Neuronal stem cell (in vitro differentiated cells): ENCODE results near the gene C16orf89.
A peak's percentile ranks its signal among the peaks of the same experiment; 100 is the strongest.

Experiments
- DNase-seq: peaks from one replicate; pipeline ENCODE4 v3.0.0-alpha.2; 2013; ENCODE audit warnings: low spot score
- H2AFZ ChIP-seq: one replicate; pipeline ENCODE4 v1.6.1; 2013; ENCODE audit warnings: mild to moderate bottlenecking, low read length, inconsistent platforms
- H2AK5ac ChIP-seq: 2 replicates; pipeline ENCODE4 v1.6.1; 2013; ENCODE audit warnings: low read depth, mild to moderate bottlenecking, inconsistent platforms, low read length, moderate library complexity, mixed read lengths
- H2BK120ac ChIP-seq: 2 replicates; pipeline ENCODE4 v1.6.1; 2013; ENCODE audit warnings: low read depth, mild to moderate bottlenecking, inconsistent platforms, low read length, moderate library complexity, mixed read lengths
- H2BK12ac ChIP-seq: one replicate; pipeline ENCODE4 v1.6.1; 2013; ENCODE audit warnings: low read length, inconsistent platforms
- H2BK15ac ChIP-seq: 2 replicates; pipeline ENCODE4 v1.6.1; 2013; ENCODE audit warnings: mild to moderate bottlenecking, low read length, inconsistent platforms, mixed read lengths
- H2BK5ac ChIP-seq: one replicate; pipeline ENCODE4 v1.6.1; 2013; ENCODE audit warnings: inconsistent platforms, mild to moderate bottlenecking, low read length, moderate library complexity
- H3K14ac ChIP-seq: one replicate; pipeline ENCODE4 v1.6.1; 2013; ENCODE audit warnings: low read length, inconsistent platforms
- H3K18ac ChIP-seq: 2 replicates; pipeline ENCODE4 v1.6.1; 2013; ENCODE audit warnings: low read length, inconsistent platforms
- H3K23ac ChIP-seq: 2 replicates; pipeline ENCODE4 v1.6.1; 2013; ENCODE audit warnings: low read depth, mild to moderate bottlenecking, mixed read lengths, low read length, inconsistent platforms; ENCODE audit not compliant: poor library complexity
- H3K27ac ChIP-seq: replicated peaks from 3 replicates; pipeline ENCODE4 v1.5.1; 2013; ENCODE audit warnings: low read length, inconsistent platforms
- H3K27me3 ChIP-seq, 3 experiments: 2 replicates each; pipeline ENCODE4 v1.6.1; 2013; ENCODE audit warnings: low read length in 3 of 3, mild to moderate bottlenecking in 2 of 3, inconsistent platforms in 1 of 3, low read depth in 1 of 3, mixed read lengths in 1 of 3, moderate library complexity in 1 of 3; ENCODE audit not compliant: control insufficient read depth in 3 of 3, insufficient read depth in 3 of 3
- H3K36me3 ChIP-seq, 2 donors: replicated peaks in 1 of 2; 2 replicates each; pipeline ENCODE4 v1.6.1; 2013; ENCODE audit warnings: low read length in 2 of 2; ENCODE audit not compliant: control insufficient read depth in 2 of 2, insufficient read depth in 2 of 2
- H3K4ac ChIP-seq: 2 replicates; pipeline ENCODE4 v1.6.1; 2013; ENCODE audit warnings: inconsistent platforms, mild to moderate bottlenecking, low read length, moderate library complexity
- H3K4me1 ChIP-seq, 2 donors: 1 replicate in 1 of 2; 2 replicates in 1 of 2; pipeline ENCODE4 v1.6.1; 2013; ENCODE audit warnings: low read length in 2 of 2, low read depth in 1 of 2; ENCODE audit not compliant: control insufficient read depth in 2 of 2, insufficient read depth in 1 of 2
- H3K4me2 ChIP-seq: one replicate; pipeline ENCODE4 v1.6.1; 2013; ENCODE audit warnings: mild to moderate bottlenecking, low read length, inconsistent platforms; ENCODE audit not compliant: insufficient read depth, poor library complexity, severe bottlenecking
- H3K4me3 ChIP-seq, 2 donors: 2 replicates each; pipeline ENCODE4 v1.5.1; 2013; ENCODE audit warnings: low read length in 2 of 2, mild to moderate bottlenecking in 2 of 2, inconsistent platforms in 1 of 2, moderate library complexity in 1 of 2
- H3K79me1 ChIP-seq: one replicate; pipeline ENCODE4 v1.6.1; 2013; ENCODE audit warnings: low read depth, mild to moderate bottlenecking, inconsistent platforms, low read length, moderate library complexity
- H3K9ac ChIP-seq: one replicate; pipeline ENCODE4 v1.6.1; 2013; ENCODE audit warnings: mild to moderate bottlenecking, low read depth, low read length, inconsistent platforms; ENCODE audit not compliant: poor library complexity
- H3K9me3 ChIP-seq, 2 donors: replicated peaks in 1 of 2; 2 replicates each; pipeline versions ENCODE3 to v1.6.1; 2013; ENCODE audit warnings: low read length in 2 of 2, mild to moderate bottlenecking in 2 of 2, inconsistent platforms in 1 of 2, low read depth in 1 of 2, mixed read lengths in 1 of 2, moderate library complexity in 1 of 2; ENCODE audit not compliant: control insufficient read depth in 2 of 2, insufficient read depth in 1 of 2
- H4K8ac ChIP-seq: one replicate; pipeline ENCODE4 v1.6.1; 2013; ENCODE audit warnings: low read depth, mild to moderate bottlenecking, inconsistent platforms, low read length, moderate library complexity
- H4K91ac ChIP-seq: one replicate; pipeline ENCODE4 v1.6.1; 2013; ENCODE audit warnings: low read length, low read depth, mild to moderate bottlenecking, inconsistent platforms; ENCODE audit not compliant: poor library complexity
- WGBS, 2 donors: extraction: QIAGEN DNeasy Blood & Tissue Kit; methylation state at CpG; one replicate each; pipeline ENCODE4 v1.1.7; 2013; ENCODE audit warnings: missing lambda C conversion rate in 2 of 2, mixed read lengths in 1 of 2; ENCODE audit not compliant: insufficient read length in 2 of 2, insufficient replicate concordance in 1 of 2; ENCODE audit errors: extremely low coverage in 2 of 2; 5-methylcytosine and 5-hydroxymethylcytosine counted together

C16orf89 gene

DNA sequence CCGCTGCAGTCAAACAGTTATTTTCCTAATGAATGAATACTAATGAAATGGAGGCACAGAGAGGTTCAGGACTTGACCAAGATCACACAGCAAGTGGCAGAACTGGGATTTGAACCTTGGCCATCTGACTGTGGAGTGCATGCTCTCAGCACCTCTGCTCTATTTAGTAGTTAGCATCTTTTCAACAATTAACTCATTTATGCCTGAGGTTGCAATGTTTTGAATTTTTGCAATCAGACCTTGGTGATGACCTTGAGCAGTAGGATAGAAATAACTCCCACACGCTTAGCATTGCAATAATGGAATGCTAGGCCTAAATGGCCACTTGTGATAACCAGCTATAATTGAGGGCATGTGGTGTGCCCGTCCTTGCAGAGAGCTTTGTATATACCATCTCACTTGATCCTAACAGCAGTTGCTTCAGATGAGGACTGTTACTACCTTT lies 63.0 kb downstream of the C16orf89 start:
- no CpG with 5 or more reads among the region's 3 CpGs for WGBS, 2 donors

DNA sequence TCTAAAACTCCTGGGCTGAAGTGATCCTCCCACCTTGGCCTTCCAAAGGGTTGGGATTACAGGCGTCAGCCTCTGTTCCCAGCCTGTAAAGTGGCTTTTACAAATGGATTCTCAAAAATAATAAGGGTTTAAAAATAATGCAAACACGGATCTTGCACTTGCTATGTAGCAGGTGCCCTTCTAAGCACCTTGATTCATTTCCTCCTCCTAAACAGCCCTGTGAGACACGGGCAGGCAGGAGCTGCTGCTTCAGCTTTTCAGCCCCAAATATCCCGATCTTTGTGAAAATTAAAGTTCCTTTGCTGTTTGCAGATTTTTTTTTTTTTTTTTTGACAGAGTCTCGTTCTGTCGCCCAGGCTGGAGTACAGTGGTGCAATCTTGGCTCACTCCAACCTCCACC lies 63.8 kb downstream of the C16orf89 start:
- H3K4me1 ChIP-seq = no peaks in the 10 kb centered on the region
- H3K79me1 ChIP-seq = no peaks in the 10 kb centered on the region
- H2BK12ac ChIP-seq = no peak overlapping the region
- H2BK15ac ChIP-seq = no peak overlapping the region
- no peak overlapping the region for H3K23ac ChIP-seq
- no CpG with 5 or more reads among the region's 6 CpGs for WGBS, 2 donors
- no peaks in the 10 kb centered on the region for H3K36me3 ChIP-seq
- H4K91ac ChIP-seq = no peak overlapping the region
- no peaks in the 10 kb centered on the region for H3K9me3 ChIP-seq
- no peak overlapping the region for H3K9ac ChIP-seq
- no peak overlapping the region for H3K27ac ChIP-seq
- H3K4ac ChIP-seq = no peak overlapping the region
- H2AK5ac ChIP-seq = no peak overlapping the region
- DNase-seq = no peak
- no peak overlapping the region for H2BK5ac ChIP-seq
- peaks cover 0 to 4% (median 0%) of the 10 kb centered on the region in 3 experiments for H3K27me3 ChIP-seq
- H2BK120ac ChIP-seq = no peak overlapping the region
- no peak overlapping the region for H3K4me2 ChIP-seq
- H3K4me3 ChIP-seq = no peak overlapping the region
- no peak overlapping the region for H4K8ac ChIP-seq
- no peak overlapping the region for H3K18ac ChIP-seq
- H2AFZ ChIP-seq = no peak overlapping the region
- no peak overlapping the region for H3K14ac ChIP-seq

More for the DNA sequence above, 63.0 kb downstream of the C16orf89 start:
- H3K9ac ChIP-seq = no peak overlapping the region
- no peak overlapping the region for H4K91ac ChIP-seq
- no peak overlapping the region for H3K14ac ChIP-seq
- no peak overlapping the region for H2AFZ ChIP-seq
- no peaks in the 10 kb centered on the region for H3K36me3 ChIP-seq
- H3K27ac ChIP-seq = no peak overlapping the region
- H3K18ac ChIP-seq = no peak overlapping the region
- H2AK5ac ChIP-seq = no peak overlapping the region
- H3K4me3 ChIP-seq = no peak overlapping the region
- H3K4ac ChIP-seq = no peak overlapping the region
- no peak overlapping the region for H4K8ac ChIP-seq
- H2BK12ac ChIP-seq = no peak overlapping the region
- no peak overlapping the region for H3K23ac ChIP-seq
- H3K27me3 ChIP-seq = peaks cover 0 to 4% (median 0%) of the 10 kb centered on the region in 3 experiments
- no peaks in the 10 kb centered on the region for H3K9me3 ChIP-seq
- DNase-seq = no peak
- no peak overlapping the region for H2BK15ac ChIP-seq
- H3K79me1 ChIP-seq = no peaks in the 10 kb centered on the region
- no peak overlapping the region for H2BK120ac ChIP-seq
- no peak overlapping the region for H3K4me2 ChIP-seq
- no peaks in the 10 kb centered on the region for H3K4me1 ChIP-seq
- H2BK5ac ChIP-seq = no peak overlapping the region

DNA sequence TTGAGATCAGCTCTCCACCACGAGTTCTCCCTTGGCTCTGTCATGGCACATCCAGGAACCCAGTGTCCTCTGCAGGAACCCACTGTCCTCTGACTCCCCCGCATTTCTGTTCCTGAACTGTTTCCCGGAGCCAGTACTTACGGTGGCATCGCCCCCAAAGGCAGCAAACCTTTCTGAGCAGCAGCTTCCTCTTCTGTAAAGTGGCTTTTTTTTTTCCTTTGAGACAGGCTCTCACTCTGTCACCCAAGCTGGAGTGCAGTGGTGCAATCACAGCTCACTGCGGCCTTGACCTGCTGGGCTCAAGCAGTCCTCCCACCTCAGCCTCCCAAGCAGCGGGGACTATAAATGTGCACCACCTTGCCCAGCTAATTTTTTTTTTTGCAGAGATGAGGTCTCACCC lies 64.2 kb downstream of the C16orf89 start:
- Histone ChIP-seq H3K27me3 (peaks cover 0 to 4% (median 0%) of the 10 kb centered on the region in 3 experiments), H2BK120ac (no peak overlapping the region), H4K91ac (no peak overlapping the region), H3K14ac (no peak overlapping the region), H3K27ac (no peak overlapping the region), H3K4me1 (no peaks in the 10 kb centered on the region), H2BK12ac (no peak overlapping the region), H2AFZ (no peak overlapping the region), H2BK5ac (no peak overlapping the region), H3K9me3 (no peaks in the 10 kb centered on the region), H3K4ac (no peak overlapping the region), H3K23ac (no peak overlapping the region), H3K79me1 (no peaks in the 10 kb centered on the region), H4K8ac (no peak overlapping the region), H3K4me3 (no peak overlapping the region), H2BK15ac (no peak overlapping the region), H2AK5ac (no peak overlapping the region), H3K36me3 (no peaks in the 10 kb centered on the region), H3K9ac (no peak overlapping the region), H3K4me2 (no peak overlapping the region), H3K18ac (no peak overlapping the region)
- DNase-seq = no peak
- no CpG with 5 or more reads among the region's 7 CpGs for WGBS, 2 donors

DNA sequence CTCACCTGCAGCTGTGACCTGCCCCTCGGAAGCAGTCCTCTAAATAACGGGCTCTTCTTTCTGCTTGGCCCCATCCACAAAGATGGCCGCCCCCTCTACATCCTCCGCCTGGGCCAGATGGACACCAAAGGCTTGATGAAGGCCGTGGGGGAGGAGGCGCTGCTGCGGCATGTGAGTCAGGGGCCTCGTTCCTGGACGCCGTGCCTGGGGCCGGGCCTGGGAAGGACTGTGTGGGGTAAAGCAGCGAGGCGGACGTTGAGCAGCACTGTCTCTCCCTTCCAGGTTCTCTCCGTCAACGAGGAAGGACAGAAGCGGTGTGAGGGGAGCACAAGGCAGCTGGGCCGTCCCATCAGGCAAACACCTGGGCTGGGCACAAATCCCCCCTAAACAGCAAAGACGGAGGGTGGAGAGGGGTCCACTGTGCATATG lies 65.2 kb downstream of the C16orf89 start:
- H3K9me3 ChIP-seq = no peaks in the 10 kb centered on the region
- no peak overlapping the region for H2BK15ac ChIP-seq
- H3K4ac ChIP-seq = no peak overlapping the region
- no peak overlapping the region for H4K8ac ChIP-seq
- no peak overlapping the region for H2BK5ac ChIP-seq
- H2BK12ac ChIP-seq = no peak overlapping the region
- H2BK120ac ChIP-seq = no peak overlapping the region
- no peak overlapping the region for H4K91ac ChIP-seq
- peak overlapping the region; percentile 21 for H3K14ac ChIP-seq
- peaks cover 0 to 4% (median 0%) of the 10 kb centered on the region in 3 experiments for H3K27me3 ChIP-seq
- peak overlapping the region; percentile 68 for H2AFZ ChIP-seq
- H3K23ac ChIP-seq = peak overlapping the region; percentile 43
- H3K36me3 ChIP-seq = no peaks in the 10 kb centered on the region
- no peak overlapping the region for H3K4me3 ChIP-seq
- peak overlapping the region; percentile 60 for H3K9ac ChIP-seq
- peak overlapping the region; percentile 45 for H2AK5ac ChIP-seq
- peak overlapping the region; percentile 58 for H3K18ac ChIP-seq
- H3K4me2 ChIP-seq = no peak overlapping the region
- no peaks in the 10 kb centered on the region for H3K79me1 ChIP-seq
- no peak for DNase-seq
- no peak overlapping the region for H3K27ac ChIP-seq
- H3K4me1 ChIP-seq = no peaks in the 10 kb centered on the region
- no CpG with 5 or more reads among the region's 19 CpGs for WGBS, 2 donors
